HEK293 (cell line): ENCODE results near the gene KCTD19.
A peak's percentile ranks its signal among the peaks of the same experiment; 100 is the strongest.

Experiments
- CTCF ChIA-PET: fragments of 350-600 bp; formaldehyde crosslinking; extraction: SDS; loops from one replicate; lab custom pipeline; 2021; ENCODE audit warnings: antibody characterized with exemption; lab: Yijun Ruan, JAX
- POLR2A ChIA-PET: fragments of 300-600 bp; formaldehyde crosslinking; extraction: SDS; loops from one replicate; lab custom pipeline; 2020; ENCODE audit warnings: antibody characterized with exemption, inconsistent platforms; lab: Yijun Ruan, JAX
- H3K27ac ChIP-seq: fragments of 200-500 bp; sonication (Bioruptor generic); 2 replicates; pipeline ENCODE4 v1.5.1; 2014; ENCODE audit warnings: low read depth, low read length, control low read depth, inconsistent platforms; ENCODE audit errors: extremely low read depth
- H3K36me3 ChIP-seq, 2 experiments: fragments of 200-500 bp in 1 of 2; sonication (Bioruptor generic) in 1 of 2; 1 replicate in 1 of 2; 2 replicates in 1 of 2; pipeline ENCODE4 v1.5.1; 2014 to 2017; ENCODE audit warnings: inconsistent platforms in 2 of 2, low read length in 2 of 2; ENCODE audit not compliant: control insufficient read depth in 2 of 2, insufficient read depth in 1 of 2
- H3K4me1 ChIP-seq: fragments of 200-500 bp; sonication (Bioruptor generic); 2 replicates; pipeline ENCODE4 v1.5.1; 2014; ENCODE audit warnings: mild to moderate bottlenecking, low read length, inconsistent platforms; ENCODE audit not compliant: control insufficient read depth, insufficient read depth
- H3K4me3 ChIP-seq: 2 replicates; pipeline ENCODE4 v1.5.1; 2011; ENCODE audit warnings: low read depth, mild to moderate bottlenecking, control low read depth, low read length, moderate library complexity
- H3K9me3 ChIP-seq: fragments of 200-500 bp; sonication (Bioruptor generic); 2 replicates; pipeline ENCODE4 v1.5.1; 2014; ENCODE audit warnings: low read depth, low read length, inconsistent platforms; ENCODE audit not compliant: control insufficient read depth, insufficient read depth
- IKZF3 ChIP-seq: fragments of 450-650 bp; IDR thresholded peaks from 2 replicates; pipeline ENCODE4 v1.5.0; 2018; ENCODE audit warnings: missing biosample characterization, mild to moderate bottlenecking, missing genetic modification characterization, moderate library complexity
- KLF10 ChIP-seq: fragments of 450-650 bp; IDR thresholded peaks from 2 replicates; pipeline ENCODE4 v1.5.1; 2018; ENCODE audit warnings: missing biosample characterization, mild to moderate bottlenecking, missing genetic modification characterization
- KLF8 ChIP-seq: fragments of 450-650 bp; formaldehyde crosslinking; IDR thresholded peaks from 2 replicates; pipeline ENCODE4 v1.5.1; 2016; ENCODE audit warnings: missing biosample characterization, missing genetic modification characterization
- MYNN ChIP-seq: fragments of 450-650 bp; formaldehyde crosslinking; IDR thresholded peaks from 2 replicates; pipeline ENCODE4 v1.5.1; 2016; ENCODE audit warnings: missing biosample characterization, missing genetic modification characterization, borderline replicate concordance
- REPIN1 ChIP-seq: fragments of 450-650 bp; formaldehyde crosslinking; IDR thresholded peaks from 2 replicates; pipeline ENCODE4 v1.5.1; 2017; ENCODE audit warnings: missing biosample characterization, missing genetic modification characterization, low read depth
- ZNF121 ChIP-seq: fragments of 450-650 bp; formaldehyde crosslinking; IDR thresholded peaks from 2 replicates; pipeline ENCODE4 v1.5.1; 2016; ENCODE audit warnings: missing biosample characterization, missing genetic modification characterization
- ZNF174 ChIP-seq: fragments of 450-650 bp; formaldehyde crosslinking; IDR thresholded peaks from 2 replicates; pipeline ENCODE4 v1.5.0; 2017; ENCODE audit warnings: missing biosample characterization, mild to moderate bottlenecking, missing genetic modification characterization
- ZNF394 ChIP-seq: fragments of 450-650 bp; formaldehyde crosslinking; IDR thresholded peaks from 2 replicates; pipeline ENCODE4 v1.5.1; 2016; ENCODE audit warnings: missing biosample characterization, missing genetic modification characterization, mild to moderate bottlenecking, moderate library complexity, borderline replicate concordance
- ZNF423 ChIP-seq: fragments of 450-650 bp; formaldehyde crosslinking; IDR thresholded peaks from 2 replicates; pipeline ENCODE4 v1.5.1; 2016; ENCODE audit warnings: missing biosample characterization, missing genetic modification characterization
- ZNF48 ChIP-seq: fragments of 450-650 bp; formaldehyde crosslinking; IDR thresholded peaks from 2 replicates; pipeline ENCODE4 v1.5.1; 2016; ENCODE audit warnings: missing biosample characterization, missing genetic modification characterization
- ZNF544 ChIP-seq: fragments of 450-650 bp; formaldehyde crosslinking; IDR thresholded peaks from 2 replicates; pipeline ENCODE4 v1.5.0; 2017; ENCODE audit warnings: missing biosample characterization, missing genetic modification characterization
- ZNF560 ChIP-seq: fragments of 450-650 bp; formaldehyde crosslinking; IDR thresholded peaks from 2 replicates; pipeline ENCODE4 v1.5.1; 2017; ENCODE audit warnings: missing biosample characterization, missing genetic modification characterization, borderline replicate concordance
- ZNF596 ChIP-seq: fragments of 450-650 bp; IDR thresholded peaks from 2 replicates; pipeline ENCODE4 v1.5.0; 2018; ENCODE audit warnings: missing biosample characterization, mild to moderate bottlenecking, missing genetic modification characterization, moderate library complexity
- ZNF626 ChIP-seq: fragments of 450-650 bp; sonication (Bioruptor Pico); formaldehyde crosslinking; IDR thresholded peaks from 2 replicates; pipeline ENCODE4 v1.5.1; 2018; ENCODE audit warnings: missing biosample characterization, missing genetic modification characterization, inconsistent platforms
- ZNF777 ChIP-seq: fragments of 450-650 bp; formaldehyde crosslinking; IDR thresholded peaks from 2 replicates; pipeline ENCODE4 v1.5.1; 2017; ENCODE audit warnings: missing biosample characterization, missing genetic modification characterization, borderline replicate concordance
- ZSCAN16 ChIP-seq: fragments of 450-650 bp; formaldehyde crosslinking; IDR thresholded peaks from 2 replicates; pipeline ENCODE4 v1.5.1; 2016; ENCODE audit warnings: missing biosample characterization, missing genetic modification characterization
- ZSCAN30 ChIP-seq: fragments of 450-650 bp; IDR thresholded peaks from 2 replicates; pipeline ENCODE4 v1.5.1; 2018; ENCODE audit warnings: missing biosample characterization, mild to moderate bottlenecking, missing genetic modification characterization, moderate library complexity
- TF ChIP-seq, protein P1 (sequence below): fragments of 450-650 bp; formaldehyde crosslinking; conservative IDR thresholded peaks from 2 replicates; pipeline ENCODE4 v1.5.1; 2016; ENCODE audit warnings: low read depth, missing biosample characterization, missing genetic modification characterization
- TF ChIP-seq, protein P2 (sequence below): fragments of 450-650 bp; formaldehyde crosslinking; IDR thresholded peaks from 2 replicates; pipeline ENCODE4 v1.5.1; 2016; ENCODE audit warnings: missing biosample characterization, missing genetic modification characterization
- TF ChIP-seq, protein P3 (sequence below): fragments of 450-650 bp; formaldehyde crosslinking; IDR thresholded peaks from 2 replicates; pipeline ENCODE4 v1.5.1; 2017; ENCODE audit warnings: missing biosample characterization, missing genetic modification characterization
- TF ChIP-seq, protein P4 (sequence below): fragments of 450-650 bp; formaldehyde crosslinking; IDR thresholded peaks from 2 replicates; pipeline ENCODE4 v1.5.1; 2016; ENCODE audit warnings: missing biosample characterization, missing genetic modification characterization

Gene KCTD19

DNA sequence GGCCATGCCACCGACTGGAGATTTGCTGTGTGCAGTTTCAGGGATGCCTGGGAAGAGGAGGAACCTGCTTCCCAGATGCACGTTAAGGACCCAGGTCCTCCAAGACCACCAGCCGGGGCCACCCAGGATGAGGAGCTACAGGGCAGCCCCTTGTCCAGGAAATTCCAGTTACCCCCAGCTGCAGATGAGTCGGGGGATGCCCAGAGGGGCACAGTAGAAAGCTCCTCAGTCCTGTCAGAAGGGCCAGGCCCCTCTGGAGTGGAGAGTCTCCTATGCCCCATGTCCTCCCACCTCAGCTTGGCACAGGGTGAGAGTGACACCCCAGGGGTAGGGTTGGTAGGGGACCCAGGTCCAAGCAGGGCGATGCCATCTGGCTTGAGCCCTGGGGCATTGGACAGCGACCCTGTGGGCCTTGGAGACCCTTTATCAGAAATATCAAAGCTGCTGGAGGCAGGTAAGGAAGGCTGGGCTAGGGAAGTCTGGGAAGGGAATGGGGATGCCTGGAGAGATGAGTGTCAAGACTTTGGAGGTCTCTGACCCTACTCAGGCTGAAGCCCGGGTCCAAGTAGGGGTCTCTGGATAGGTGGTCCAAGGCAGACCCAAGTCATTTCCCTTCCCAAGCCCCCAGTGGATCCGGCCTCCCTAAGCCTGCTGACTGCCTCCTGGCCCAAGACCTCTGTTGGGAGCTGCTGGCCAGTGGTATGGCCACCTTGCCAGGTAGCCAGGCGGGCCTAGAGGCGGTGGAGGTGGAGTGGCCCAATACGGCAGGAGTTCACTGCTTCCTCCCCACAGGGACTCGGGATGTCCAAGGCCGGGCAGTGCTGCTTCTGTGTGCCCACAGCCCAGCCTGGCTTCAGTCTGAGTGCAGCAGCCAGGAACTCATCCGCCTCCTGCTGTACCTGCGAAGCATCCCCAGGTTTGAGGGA is 46.2 kb downstream of the KCTD19 start (continued):
- TF ChIP-seq, protein P1, sequence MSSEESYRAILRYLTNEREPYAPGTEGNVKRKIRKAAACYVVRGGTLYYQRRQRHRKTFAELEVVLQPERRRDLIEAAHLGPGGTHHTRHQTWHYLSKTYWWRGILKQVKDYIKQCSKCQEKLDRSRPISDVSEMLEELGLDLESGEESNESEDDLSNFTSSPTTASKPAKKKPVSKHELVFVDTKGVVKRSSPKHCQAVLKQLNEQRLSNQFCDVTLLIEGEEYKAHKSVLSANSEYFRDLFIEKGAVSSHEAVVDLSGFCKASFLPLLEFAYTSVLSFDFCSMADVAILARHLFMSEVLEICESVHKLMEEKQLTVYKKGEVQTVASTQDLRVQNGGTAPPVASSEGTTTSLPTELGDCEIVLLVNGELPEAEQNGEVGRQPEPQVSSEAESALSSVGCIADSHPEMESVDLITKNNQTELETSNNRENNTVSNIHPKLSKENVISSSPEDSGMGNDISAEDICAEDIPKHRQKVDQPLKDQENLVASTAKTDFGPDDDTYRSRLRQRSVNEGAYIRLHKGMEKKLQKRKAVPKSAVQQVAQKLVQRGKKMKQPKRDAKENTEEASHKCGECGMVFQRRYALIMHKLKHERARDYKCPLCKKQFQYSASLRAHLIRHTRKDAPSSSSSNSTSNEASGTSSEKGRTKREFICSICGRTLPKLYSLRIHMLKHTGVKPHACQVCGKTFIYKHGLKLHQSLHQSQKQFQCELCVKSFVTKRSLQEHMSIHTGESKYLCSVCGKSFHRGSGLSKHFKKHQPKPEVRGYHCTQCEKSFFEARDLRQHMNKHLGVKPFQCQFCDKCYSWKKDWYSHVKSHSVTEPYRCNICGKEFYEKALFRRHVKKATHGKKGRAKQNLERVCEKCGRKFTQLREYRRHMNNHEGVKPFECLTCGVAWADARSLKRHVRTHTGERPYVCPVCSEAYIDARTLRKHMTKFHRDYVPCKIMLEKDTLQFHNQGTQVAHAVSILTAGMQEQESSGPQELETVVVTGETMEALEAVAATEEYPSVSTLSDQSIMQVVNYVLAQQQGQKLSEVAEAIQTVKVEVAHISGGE: no peak
- no peak for TF ChIP-seq IKZF3 (tag by site-specific recombination)
- TF ChIP-seq MYNN (tag by site-specific recombination): no peak
- no peak for TF ChIP-seq ZNF121
- no peak for TF ChIP-seq REPIN1 (tag by site-specific recombination)
- TF ChIP-seq ZNF394 (tag by site-specific recombination): no peak
- no peak for TF ChIP-seq ZSCAN16 (tag by site-specific recombination)
- TF ChIP-seq ZNF626 (tag by site-specific recombination): no peak

DNA sequence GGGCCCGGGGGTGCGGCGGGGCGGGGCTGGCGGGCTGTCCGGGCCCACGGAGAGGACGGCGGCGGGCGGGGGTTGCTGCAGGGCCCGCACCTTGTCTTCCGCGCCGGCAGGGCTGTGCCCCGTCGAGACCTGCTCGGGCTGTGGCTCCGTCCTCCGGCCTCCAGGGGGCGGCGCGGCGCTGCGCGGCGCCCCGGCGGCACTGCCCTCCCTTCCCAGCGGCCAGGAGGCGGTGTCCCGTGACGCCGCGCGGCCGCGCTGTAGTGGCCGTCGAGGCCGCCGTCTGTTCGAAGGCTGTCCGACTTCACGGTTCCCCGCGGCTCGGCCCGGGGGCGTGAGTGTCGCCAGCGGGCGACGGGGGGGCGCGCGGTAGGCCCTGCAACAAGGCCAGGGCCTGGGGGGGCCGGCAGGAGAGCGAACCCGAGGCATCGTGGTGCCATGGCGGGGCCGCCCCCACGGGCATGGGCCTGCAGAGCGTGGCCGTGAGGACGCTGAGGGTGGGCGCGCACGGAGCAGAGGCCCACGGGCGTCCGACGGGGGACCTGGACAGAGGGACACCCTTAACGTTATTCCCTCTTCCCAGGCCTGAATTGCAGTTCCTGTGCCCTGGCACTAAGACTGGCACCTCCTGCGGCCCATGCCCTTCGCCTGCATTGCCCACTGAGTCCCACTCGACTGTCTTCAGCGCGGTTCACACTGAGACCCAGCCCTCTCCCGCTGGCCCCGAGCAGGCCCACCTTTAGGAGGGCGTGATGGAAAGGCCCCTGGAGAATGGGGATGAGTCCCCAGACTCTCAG is 47.0 kb downstream of the KCTD19 start, which contains the start of gene PLEKHG4:
PLEKHG4 (plus strand) TSS at position 237 of the 794 bp plus-strand sequence; CDS start at position 750, 513 bp downstream.
- CTCF ChIA-PET: interaction anchor here (0.7 to 3.8 kb wide), 6 partner anchors 9 to 317 kb away, joined by 3 to 14 read pairs (median 4); no protein-coding TSS in a partner anchor
- Histone ChIP-seq H3K4me1 (no peaks in the 10 kb centered on the region), H3K9me3 (no peaks in the 10 kb centered on the region), H3K4me3 (peak within 1 kb of the TSS; percentile 50), H3K27ac (peak within 1 kb of the TSS; percentile 50; the same call in 1 of the 2 replicates), H3K36me3 (peaks cover 0 to 39% of the 10 kb centered on the region in 2 experiments; a peak in 2 of 3 replicates)
- POLR2A ChIA-PET: interaction anchor here (1.2 kb wide), 1 partner anchor 11 kb away, joined by 3 read pairs; no protein-coding TSS in a partner anchor
- peak; percentile 53; the same call in 1 of the 2 replicates for TF ChIP-seq KLF10 (tag by site-specific recombination)
- TF ChIP-seq ZNF596 (tag by site-specific recombination): peak; percentile 61; the same call in 1 of the 2 replicates
- no peak for TF ChIP-seq ZNF560 (tag by site-specific recombination)
- peak; percentile 85 for TF ChIP-seq ZNF174 (tag by site-specific recombination)
- TF ChIP-seq, protein P2, sequence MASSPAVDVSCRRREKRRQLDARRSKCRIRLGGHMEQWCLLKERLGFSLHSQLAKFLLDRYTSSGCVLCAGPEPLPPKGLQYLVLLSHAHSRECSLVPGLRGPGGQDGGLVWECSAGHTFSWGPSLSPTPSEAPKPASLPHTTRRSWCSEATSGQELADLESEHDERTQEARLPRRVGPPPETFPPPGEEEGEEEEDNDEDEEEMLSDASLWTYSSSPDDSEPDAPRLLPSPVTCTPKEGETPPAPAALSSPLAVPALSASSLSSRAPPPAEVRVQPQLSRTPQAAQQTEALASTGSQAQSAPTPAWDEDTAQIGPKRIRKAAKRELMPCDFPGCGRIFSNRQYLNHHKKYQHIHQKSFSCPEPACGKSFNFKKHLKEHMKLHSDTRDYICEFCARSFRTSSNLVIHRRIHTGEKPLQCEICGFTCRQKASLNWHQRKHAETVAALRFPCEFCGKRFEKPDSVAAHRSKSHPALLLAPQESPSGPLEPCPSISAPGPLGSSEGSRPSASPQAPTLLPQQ (tag by site-specific recombination): peak; percentile 38; the same call in 1 of the 2 replicates
- no peak for TF ChIP-seq KLF8 (tag by site-specific recombination)
- TF ChIP-seq ZNF423: no peak
- peak; percentile 92; the same call in 1 of the 2 replicates for TF ChIP-seq ZNF777 (tag by site-specific recombination)
- TF ChIP-seq ZNF544 (tag by site-specific recombination): no peak
- TF ChIP-seq ZNF48 (tag by site-specific recombination): no peak
- peak; percentile 95 for TF ChIP-seq ZSCAN30
- TF ChIP-seq, protein P3, sequence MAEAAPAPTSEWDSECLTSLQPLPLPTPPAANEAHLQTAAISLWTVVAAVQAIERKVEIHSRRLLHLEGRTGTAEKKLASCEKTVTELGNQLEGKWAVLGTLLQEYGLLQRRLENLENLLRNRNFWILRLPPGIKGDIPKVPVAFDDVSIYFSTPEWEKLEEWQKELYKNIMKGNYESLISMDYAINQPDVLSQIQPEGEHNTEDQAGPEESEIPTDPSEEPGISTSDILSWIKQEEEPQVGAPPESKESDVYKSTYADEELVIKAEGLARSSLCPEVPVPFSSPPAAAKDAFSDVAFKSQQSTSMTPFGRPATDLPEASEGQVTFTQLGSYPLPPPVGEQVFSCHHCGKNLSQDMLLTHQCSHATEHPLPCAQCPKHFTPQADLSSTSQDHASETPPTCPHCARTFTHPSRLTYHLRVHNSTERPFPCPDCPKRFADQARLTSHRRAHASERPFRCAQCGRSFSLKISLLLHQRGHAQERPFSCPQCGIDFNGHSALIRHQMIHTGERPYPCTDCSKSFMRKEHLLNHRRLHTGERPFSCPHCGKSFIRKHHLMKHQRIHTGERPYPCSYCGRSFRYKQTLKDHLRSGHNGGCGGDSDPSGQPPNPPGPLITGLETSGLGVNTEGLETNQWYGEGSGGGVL: peak; percentile 57
- TF ChIP-seq, protein P4, sequence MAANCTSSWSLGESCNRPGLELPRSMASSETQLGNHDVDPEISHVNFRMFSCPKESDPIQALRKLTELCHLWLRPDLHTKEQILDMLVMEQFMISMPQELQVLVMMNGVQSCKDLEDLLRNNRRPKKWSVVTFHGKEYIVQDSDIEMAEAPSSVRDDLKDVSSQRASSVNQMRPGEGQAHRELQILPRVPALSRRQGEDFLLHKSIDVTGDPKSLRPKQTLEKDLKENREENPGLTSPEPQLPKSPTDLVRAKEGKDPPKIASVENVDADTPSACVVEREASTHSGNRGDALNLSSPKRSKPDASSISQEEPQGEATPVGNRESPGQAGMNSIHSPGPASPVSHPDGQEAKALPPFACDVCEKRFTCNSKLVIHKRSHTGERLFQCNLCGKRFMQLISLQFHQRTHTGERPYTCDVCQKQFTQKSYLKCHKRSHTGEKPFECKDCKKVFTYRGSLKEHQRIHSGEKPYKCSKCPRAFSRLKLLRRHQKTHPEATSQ (tag by site-specific recombination): peak; percentile 77; the same call in 1 of the 2 replicates
- TF ChIP-seq, protein P1: peak; percentile 12; the same call in 1 of the 2 replicates
